Measurements from ENCODE around the gene SORL1.

SORL1 gene

DNA sequence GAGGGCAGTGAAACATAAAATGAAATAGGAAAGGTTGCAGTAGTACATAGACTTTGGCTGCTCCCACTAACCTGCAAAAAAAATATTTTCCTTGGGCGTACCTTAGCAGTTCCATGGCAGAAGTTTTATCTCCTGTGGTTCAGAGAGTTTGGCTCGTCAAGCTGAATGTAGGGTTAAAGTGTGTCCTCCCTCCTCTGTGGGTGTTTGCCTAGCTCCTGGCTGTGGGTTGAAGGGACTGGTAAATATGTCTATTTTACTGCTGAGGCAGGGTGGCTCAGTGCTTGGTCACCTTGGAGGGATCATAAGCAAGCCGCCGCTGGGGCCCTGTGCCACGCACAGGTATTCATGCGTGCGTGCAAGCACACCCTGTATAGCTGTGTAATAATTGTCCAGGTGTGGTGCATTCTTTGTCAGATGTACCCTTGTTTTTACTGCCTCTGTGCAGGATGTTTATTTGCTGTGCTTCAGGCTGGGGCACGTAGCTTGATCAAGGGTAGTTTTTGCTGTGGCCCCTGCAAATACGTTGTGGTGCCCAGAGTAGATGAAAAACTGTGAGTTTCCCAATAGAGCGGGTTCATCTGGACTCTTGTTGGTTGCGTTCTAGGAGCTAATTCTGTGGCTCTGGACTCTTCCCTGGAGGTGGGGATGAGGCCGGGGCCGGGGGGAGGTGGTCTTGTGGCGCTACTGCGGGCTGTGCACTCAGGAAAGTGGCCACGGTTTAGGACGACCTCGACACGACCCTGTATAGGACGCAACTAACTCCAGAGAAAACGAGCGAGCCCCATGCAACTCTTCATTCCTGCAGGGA, 732 bp upstream of the SORL1 start:
- no peak for DNase-seq (ENCODE audit: low read depth)

- no peak for DNase-seq (ENCODE audit: low read depth)
Measured at GRCh38 chr11:121452609-121453150, 566 bp downstream of the SORL1 start, which contains the start of gene SORL1-AS1. Gene SORL1-AS1, minus strand, starts transcription at chr11:121452967.

- DNase-seq (ENCODE audit: low read depth): no peak
Measured at GRCh38 chr11:121453589-121454299, 1.6 kb downstream of the SORL1 start.

DNA sequence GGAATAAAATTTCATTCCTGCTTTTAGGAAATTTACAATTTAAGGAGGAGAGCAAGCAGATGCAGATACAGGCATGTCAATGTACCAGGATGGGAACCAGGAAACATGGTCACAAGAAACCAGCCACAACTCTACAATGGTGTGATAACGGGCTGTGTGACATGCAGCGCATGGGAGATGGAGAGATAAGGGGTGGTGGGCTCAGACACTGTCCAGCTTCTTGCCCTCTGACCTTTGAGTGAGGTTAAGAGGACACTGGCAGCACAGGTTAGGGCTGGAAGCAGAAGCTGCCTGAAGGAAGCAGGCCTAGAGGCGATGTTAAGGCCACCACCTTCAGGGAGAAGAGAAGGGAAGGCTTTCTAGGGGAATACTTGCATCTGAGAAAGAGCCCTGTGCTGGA, 3.0 kb downstream of the SORL1 start:
- no peak for DNase-seq (ENCODE audit: low read depth)

GRCh38 chr11:121456151-121456550, 4.0 kb downstream of the SORL1 start:
- no peak for DNase-seq (ENCODE audit: low read depth)

DNA sequence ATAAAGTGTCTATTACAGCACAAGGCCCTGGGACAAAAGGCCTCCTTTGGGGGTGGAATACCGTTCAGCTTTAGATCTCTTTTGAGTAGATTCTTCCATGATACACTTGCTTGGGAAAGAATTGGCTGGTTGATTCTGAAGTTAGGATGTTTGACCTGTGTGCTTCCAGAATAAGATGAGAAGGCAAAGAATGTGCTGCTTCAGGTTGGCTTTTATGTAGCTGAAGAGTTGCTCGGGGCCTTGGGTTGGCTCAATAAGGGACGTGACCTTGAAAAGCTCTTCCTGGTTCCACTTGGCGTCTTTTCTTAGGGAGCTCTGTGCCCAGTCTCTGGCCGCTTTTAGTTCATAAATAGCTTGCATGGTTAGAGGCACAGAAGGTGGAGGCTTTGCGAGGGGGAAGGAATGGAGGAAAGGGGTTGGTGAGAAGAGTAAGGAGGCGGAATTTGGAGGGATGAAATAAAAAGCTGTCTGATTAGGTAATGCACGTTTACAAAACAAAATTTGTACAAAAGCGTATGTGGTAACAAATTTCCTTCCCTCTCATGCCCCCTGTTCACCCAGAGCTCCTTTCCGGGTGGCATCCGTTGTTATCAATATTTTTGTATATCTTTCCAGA, 4.8 kb downstream of the SORL1 start:
- DNase-seq (ENCODE audit: low read depth): no peak

GRCh38 chr11:121458551-121458950, 6.4 kb downstream of the SORL1 start:
- no peak for DNase-seq (ENCODE audit: low read depth)

- DNase-seq (ENCODE audit: low read depth): no peak
Measured at GRCh38 chr11:121459413-121460017, 7.4 kb downstream of the SORL1 start.

- no peak for DNase-seq (ENCODE audit: low read depth)
Measured at GRCh38 chr11:121460941-121461514, 8.9 kb downstream of the SORL1 start.

DNA sequence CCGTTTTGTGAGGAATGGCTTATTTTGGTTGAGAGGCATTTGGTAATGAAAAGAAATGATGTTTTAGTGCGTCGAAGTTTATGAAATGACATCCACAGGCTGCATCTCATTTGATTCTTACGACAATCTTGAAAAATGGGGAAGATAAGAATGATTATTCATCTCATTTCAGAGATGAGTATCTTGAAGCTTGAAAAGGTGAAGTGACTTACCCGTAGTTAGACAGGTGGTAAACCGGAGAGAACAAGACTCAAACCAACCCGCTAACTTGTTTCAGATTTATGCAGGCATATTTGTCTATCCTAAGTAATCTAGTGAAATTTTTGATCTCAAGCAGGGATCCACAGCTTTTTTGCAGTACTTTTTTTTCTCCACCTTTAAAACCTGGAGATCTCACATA, 9.7 kb downstream of the SORL1 start:
- no peak for DNase-seq (ENCODE audit: low read depth)

- DNase-seq (ENCODE audit: low read depth): no peak
Measured at GRCh38 chr11:121463689-121464335, 11.7 kb downstream of the SORL1 start.

DNA sequence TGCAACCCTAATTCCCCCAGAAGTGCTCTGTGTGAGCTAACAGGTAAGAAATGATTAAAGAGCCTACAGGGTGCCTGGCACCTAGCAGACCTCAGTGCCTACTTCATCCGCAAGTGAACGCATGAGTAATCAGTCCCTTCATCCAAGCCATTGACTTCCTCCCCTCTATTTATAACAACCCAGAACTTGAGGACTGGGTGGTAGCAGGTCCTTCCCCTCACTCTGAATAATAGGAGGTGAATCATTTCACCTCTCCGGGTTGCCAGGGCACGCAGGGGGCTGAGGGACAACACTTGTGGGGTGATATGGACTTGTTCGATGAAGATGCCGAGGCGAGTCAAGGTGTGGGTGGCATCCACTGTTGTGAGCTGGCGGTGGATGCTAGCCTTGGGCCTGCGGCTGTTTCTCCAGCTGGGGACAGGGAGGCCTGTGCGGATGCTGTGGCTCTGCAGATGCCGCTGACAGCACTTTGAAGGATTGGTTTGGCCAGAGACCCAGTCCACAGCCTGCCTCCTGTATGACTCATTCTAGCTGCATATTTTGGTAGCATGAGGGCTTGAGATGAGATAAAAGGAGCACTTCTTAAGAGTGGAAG, 12.3 kb downstream of the SORL1 start:
- peak; percentile 47 for DNase-seq (ENCODE audit: low read depth)

DNA sequence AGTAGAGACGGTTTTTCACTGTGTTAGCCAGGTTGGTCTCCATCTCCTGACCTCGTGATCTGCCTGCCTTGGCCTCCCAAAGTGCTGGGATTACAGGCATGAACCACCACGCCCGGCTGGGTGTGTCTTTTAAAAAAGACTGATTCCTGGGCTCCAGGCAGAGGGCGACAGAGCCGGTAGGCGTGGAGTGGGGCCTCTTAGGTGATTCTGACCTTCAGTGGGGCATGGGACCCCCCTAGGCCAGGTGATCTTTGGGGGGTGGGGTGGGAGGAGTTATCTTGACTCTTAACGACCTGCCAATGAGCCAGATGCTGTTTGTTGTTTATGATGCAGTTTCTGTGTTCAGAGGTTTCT, 13.6 kb downstream of the SORL1 start:
- no peak for DNase-seq (ENCODE audit: low read depth)

GRCh38 chr11:121466063-121466794, 14.1 kb downstream of the SORL1 start:
- DNase-seq (ENCODE audit: low read depth): peak; percentile 77

GRCh38 chr11:121467471-121467870, 15.4 kb downstream of the SORL1 start:
- DNase-seq (ENCODE audit: low read depth): no peak

GRCh38 chr11:121467965-121468364, 15.9 kb downstream of the SORL1 start:
- no peak for DNase-seq (ENCODE audit: low read depth)

DNA sequence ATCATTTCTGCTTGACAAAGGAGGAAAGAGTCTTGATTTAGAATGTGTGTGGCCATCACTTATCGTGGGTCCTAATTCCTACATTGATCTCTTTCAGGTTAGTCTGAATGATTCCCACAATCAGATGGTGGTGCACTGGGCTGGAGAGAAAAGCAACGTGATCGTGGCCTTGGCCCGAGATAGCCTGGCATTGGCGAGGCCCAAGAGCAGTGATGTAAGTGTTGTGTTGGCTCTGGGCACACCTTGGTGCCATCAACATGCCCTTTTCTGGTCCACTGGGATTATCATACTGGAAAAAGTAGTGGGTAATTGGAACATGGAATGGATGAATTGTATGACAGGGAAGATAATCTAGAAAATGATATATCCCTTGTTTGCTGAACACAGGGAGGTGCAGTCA, 17.8 kb downstream of the SORL1 start:
- no peak for DNase-seq (ENCODE audit: low read depth)

- no peak for DNase-seq (ENCODE audit: low read depth)
Measured at GRCh38 chr11:121471167-121471566, 19.1 kb downstream of the SORL1 start.

DNA sequence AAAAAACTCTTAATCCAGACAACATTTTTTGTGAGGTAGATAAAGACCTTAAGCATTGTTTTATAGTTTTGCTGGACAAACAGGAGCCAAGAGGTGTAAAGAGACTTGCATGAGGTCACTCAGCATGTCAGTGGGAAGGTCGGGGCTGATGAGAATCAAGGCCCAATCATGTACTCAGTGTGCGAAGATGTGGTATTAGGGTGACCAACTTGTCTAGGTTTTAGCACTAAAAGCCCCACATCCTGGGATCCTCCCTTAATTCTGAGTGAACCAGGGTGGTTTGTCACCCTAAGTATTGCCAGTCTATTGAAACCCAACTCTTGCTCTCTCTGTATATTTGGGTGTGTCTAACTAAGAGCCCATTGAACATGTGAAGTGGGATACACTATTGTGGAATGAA, 20.2 kb downstream of the SORL1 start:
- no peak for DNase-seq (ENCODE audit: low read depth)

- DNase-seq (ENCODE audit: low read depth): no peak
Measured at GRCh38 chr11:121473064-121473777, 21.1 kb downstream of the SORL1 start.

Data from HS-27A (cell line).